Type B pancreatic cell (in vitro differentiated cells): ENCODE data around the gene CTDNEP1. TPM values are rescaled to one million over a fixed set of nuclear protein-coding genes. Genes with fewer than 3 reads are reported as not detected.

ENCODE experiments used
- DNase-seq: peaks from one replicate; pipeline ENCODE4 v3.0.0; 2021; ENCODE audit warnings: mixed read lengths; ENCODE audit not compliant: unreplicated experiment; ENCODE audit errors: extremely low spot score
- H3K27ac Mint-ChIP-seq: 2 replicates; pipeline ENCODE4 v1.8.0; 2021; ENCODE audit warnings: mild to moderate bottlenecking, mixed read lengths
- H3K27me3 Mint-ChIP-seq: 2 replicates; pipeline ENCODE4 v1.8.0; 2021; ENCODE audit warnings: mixed read lengths
- H3K36me3 Mint-ChIP-seq: 2 replicates; pipeline ENCODE4 v1.8.0; 2021; ENCODE audit warnings: mixed read lengths
- H3K4me1 Mint-ChIP-seq: one replicate; pipeline ENCODE4 v1.8.0; 2021; ENCODE audit warnings: mixed read lengths; ENCODE audit not compliant: unreplicated experiment
- H3K4me3 Mint-ChIP-seq: 2 replicates; pipeline ENCODE4 v1.8.0; 2021; ENCODE audit warnings: mild to moderate bottlenecking, mixed read lengths
- H3K9me3 Mint-ChIP-seq: 2 replicates; pipeline ENCODE4 v1.8.0; 2021; ENCODE audit warnings: mixed read lengths
- total RNA-seq: library from RNA; stranded (reverse); gene quantifications from 2 replicates; pipeline ENCODE4 v1.2.1, GENCODE V29; 2021; ENCODE audit warnings: low replicate concordance
- TF ChIP-seq, protein P1 (sequence below): fragments of 200-600 bp; sonication (generic); conservative IDR thresholded peaks from 2 replicates; pipeline ENCODE4 v1.5.0; 2021; ENCODE audit warnings: antibody characterized with exemption, mild to moderate bottlenecking

Gene CTDNEP1
- total RNA-seq, 1 donor from 2014 or later: 138 TPM

DNA sequence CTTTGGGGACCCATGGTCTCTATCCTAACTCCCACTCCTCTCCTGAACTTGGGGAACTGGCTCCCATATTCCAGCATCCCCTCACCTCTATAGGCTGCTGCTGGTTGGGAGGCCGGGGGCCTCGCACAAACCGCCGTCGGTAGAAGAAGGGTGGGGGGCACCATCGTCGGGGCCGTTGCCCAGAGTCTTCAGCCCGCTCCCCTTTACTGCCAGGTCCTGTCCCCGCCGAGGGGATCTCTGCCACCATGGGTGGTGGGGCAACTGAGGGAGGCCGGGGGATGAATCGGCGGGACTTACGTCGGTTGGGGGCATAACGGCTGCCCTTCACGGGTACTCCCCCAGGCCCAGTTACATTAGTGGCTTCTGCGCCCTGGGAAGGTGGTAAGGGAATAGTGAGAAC is 38.6 kb upstream of the CTDNEP1 start:
- no peak for DNase-seq
- Mint-ChIP-seq H3K36me3 (no peaks in the 10 kb centered on the region), H3K27me3 (peaks cover 36% of the 10 kb centered on the region), H3K27ac (no peak overlapping the region), H3K4me1 (peaks cover 14% of the 10 kb centered on the region), H3K4me3 (no peak overlapping the region), H3K9me3 (no peaks in the 10 kb centered on the region)
- TF ChIP-seq, protein P1, sequence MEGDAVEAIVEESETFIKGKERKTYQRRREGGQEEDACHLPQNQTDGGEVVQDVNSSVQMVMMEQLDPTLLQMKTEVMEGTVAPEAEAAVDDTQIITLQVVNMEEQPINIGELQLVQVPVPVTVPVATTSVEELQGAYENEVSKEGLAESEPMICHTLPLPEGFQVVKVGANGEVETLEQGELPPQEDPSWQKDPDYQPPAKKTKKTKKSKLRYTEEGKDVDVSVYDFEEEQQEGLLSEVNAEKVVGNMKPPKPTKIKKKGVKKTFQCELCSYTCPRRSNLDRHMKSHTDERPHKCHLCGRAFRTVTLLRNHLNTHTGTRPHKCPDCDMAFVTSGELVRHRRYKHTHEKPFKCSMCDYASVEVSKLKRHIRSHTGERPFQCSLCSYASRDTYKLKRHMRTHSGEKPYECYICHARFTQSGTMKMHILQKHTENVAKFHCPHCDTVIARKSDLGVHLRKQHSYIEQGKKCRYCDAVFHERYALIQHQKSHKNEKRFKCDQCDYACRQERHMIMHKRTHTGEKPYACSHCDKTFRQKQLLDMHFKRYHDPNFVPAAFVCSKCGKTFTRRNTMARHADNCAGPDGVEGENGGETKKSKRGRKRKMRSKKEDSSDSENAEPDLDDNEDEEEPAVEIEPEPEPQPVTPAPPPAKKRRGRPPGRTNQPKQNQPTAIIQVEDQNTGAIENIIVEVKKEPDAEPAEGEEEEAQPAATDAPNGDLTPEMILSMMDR: no peak

DNA sequence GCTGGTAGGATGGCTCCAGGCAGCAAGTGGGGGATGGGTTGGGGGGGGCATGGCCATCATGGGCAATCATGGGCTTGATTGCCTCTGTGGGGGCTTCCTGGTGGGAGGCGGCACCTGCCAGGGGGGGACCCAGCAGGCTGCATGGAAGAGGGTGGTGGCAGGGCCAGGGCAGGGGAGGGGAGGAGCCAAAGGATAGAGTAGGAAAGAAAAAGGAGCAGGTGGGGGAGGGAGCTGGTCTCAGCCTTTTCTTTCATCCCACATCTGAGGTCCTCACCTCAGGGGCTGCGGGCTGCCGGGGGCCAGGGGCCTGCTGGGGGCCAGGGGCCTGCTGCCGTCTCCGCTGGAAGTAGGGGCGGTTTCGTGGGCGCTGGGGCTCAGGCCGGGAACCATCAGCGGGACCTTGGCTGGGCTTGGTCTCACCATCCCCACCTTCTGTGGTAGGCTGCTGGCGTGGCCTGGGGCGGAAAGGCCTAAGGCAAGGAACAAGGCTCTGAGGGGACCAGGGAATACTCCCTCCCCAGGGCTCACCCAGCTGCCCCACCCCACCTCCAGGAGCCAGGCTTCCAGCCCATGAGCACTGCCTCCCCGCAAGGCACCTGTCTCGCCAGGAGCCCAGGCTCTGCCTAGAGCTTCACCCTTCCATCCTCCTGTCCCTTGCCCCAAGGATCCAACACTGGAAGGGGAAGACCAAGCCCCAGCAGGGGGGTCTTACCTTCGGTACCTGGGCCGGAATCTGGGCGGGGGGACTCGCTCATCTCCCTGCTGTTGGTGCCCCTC is 37.9 kb upstream of the CTDNEP1 start:
- Mint-ChIP-seq H3K27ac (no peak overlapping the region), H3K4me1 (peaks cover 14% of the 10 kb centered on the region), H3K27me3 (peaks cover 32% of the 10 kb centered on the region), H3K9me3 (no peaks in the 10 kb centered on the region), H3K4me3 (no peak overlapping the region), H3K36me3 (no peaks in the 10 kb centered on the region)
- DNase-seq: no peak
- TF ChIP-seq, protein P1: no peak

DNA sequence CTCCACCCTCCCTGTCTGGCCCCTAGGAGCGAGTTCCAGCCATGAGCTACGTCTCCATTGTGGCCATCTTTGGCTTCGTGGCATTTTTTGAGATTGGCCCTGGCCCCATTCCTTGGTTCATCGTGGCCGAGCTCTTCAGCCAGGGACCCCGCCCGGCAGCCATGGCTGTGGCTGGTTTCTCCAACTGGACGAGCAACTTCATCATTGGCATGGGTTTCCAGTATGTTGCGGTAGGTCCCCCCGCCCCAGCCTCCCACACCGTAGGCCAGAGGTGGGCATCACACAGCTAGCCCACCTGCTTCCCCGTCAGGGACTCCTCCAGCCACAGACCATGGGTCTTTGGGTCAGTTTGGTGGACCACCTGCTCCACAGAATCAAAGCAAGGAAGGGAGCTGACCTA is 34.1 kb upstream of the CTDNEP1 start:
- Mint-ChIP-seq H3K4me1 (peaks cover 6% of the 10 kb centered on the region), H3K9me3 (no peaks in the 10 kb centered on the region), H3K27ac (no peak overlapping the region), H3K4me3 (no peak overlapping the region), H3K36me3 (no peaks in the 10 kb centered on the region), H3K27me3 (peaks cover 17% of the 10 kb centered on the region)
- no peak for DNase-seq
- TF ChIP-seq, protein P1: no peak

DNA sequence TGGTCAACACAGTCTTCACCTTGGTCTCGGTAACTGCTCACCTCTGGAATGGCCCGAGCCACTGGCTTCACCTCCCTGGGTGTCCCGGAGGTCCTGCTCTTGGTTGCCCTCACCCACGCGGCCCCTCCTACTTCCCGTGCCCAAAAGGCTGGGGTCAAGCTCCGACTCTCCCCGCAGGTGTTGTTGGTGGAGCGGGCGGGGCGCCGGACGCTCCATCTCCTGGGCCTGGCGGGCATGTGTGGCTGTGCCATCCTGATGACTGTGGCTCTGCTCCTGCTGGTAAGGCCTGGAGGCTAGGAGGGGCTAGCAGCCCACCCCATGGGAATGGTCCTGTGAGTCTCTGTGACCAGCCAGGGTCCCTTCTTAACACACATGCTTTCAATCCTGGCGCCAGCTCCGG is 33.4 kb upstream of the CTDNEP1 start:
- TF ChIP-seq, protein P1: no peak
- Mint-ChIP-seq H3K27ac (no peak overlapping the region), H3K4me3 (no peak overlapping the region)

DNA sequence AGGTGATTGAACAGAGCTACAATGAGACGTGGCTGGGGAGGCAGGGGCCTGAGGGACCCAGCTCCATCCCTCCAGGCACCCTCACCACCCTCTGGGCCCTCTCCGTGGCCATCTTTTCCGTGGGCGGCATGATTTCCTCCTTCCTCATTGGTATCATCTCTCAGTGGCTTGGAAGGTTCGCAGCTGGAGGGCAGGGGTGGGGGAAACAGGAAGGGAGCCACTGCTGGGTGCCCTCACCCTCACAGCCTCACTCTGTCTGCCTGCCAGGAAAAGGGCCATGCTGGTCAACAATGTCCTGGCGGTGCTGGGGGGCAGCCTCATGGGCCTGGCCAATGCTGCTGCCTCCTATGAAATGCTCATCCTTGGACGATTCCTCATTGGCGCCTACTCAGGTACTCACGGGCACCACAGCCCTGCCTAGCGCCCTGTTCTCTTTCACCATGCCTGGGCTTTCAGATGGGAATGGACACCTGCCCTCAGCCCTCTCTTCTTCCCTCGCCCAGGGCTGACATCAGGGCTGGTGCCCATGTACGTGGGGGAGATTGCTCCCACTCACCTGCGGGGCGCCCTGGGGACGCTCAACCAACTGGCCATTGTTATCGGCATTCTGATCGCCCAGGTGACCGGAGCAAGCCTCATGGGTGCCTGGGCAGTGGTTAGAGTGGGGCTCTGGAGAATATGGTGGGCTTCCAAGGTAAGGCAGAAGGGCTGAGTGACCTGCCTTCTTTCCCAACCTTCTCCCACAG is 32.1 kb upstream of the CTDNEP1 start:
- TF ChIP-seq, protein P1: no peak
- H3K9me3 Mint-ChIP-seq: no peaks in the 10 kb centered on the region
- H3K27ac Mint-ChIP-seq: no peak overlapping the region
- H3K36me3 Mint-ChIP-seq: no peaks in the 10 kb centered on the region
- H3K4me1 Mint-ChIP-seq: peaks cover 15% of the 10 kb centered on the region
- peaks cover 14% of the 10 kb centered on the region for H3K27me3 Mint-ChIP-seq
- no peak for DNase-seq
- peak overlapping the region; percentile 88 for H3K4me3 Mint-ChIP-seq

More for the DNA sequence above, 33.4 kb upstream of the CTDNEP1 start:
- H3K36me3 Mint-ChIP-seq: no peaks in the 10 kb centered on the region
- DNase-seq: no peak
- H3K27me3 Mint-ChIP-seq: peaks cover 14% of the 10 kb centered on the region
- no peaks in the 10 kb centered on the region for H3K9me3 Mint-ChIP-seq
- H3K4me1 Mint-ChIP-seq: peaks cover 14% of the 10 kb centered on the region
